Measurements from ENCODE around the gene HMCN2.

DNA sequence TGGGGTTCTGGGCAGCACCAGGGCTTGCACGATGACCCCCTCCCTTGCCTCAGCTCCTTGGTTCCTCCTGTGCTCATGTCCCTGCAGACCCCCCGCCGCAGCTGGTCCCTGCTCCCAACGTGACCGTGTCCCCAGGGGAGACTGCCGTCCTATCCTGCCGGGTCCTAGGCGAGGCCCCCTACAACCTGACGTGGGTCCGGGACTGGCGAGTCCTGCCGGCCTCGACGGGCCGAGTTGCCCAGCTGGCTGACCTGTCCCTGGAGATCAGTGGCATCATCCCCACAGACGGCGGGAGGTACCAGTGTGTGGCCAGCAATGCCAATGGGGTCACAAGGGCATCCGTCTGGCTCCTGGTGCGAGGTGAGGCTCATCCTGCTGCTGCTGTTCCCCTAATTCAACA lies 39.1 kb downstream of the HMCN2 start:
- TF ChIP-seq, protein P1, sequence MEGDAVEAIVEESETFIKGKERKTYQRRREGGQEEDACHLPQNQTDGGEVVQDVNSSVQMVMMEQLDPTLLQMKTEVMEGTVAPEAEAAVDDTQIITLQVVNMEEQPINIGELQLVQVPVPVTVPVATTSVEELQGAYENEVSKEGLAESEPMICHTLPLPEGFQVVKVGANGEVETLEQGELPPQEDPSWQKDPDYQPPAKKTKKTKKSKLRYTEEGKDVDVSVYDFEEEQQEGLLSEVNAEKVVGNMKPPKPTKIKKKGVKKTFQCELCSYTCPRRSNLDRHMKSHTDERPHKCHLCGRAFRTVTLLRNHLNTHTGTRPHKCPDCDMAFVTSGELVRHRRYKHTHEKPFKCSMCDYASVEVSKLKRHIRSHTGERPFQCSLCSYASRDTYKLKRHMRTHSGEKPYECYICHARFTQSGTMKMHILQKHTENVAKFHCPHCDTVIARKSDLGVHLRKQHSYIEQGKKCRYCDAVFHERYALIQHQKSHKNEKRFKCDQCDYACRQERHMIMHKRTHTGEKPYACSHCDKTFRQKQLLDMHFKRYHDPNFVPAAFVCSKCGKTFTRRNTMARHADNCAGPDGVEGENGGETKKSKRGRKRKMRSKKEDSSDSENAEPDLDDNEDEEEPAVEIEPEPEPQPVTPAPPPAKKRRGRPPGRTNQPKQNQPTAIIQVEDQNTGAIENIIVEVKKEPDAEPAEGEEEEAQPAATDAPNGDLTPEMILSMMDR (IDR thresholded peaks at IDR 0.05; ENCODE audit: poor library complexity): no peak
- TF ChIP-seq EZH2 (IDR thresholded peaks at IDR 0.05; ENCODE audit: borderline replicate concordance) (no peak), EZH2phosphoT487 (IDR thresholded peaks at IDR 0.05; ENCODE audit: low read depth, severe bottlenecking, unreplicated experiment) (no peak)

All from hepatocyte (in vitro differentiated cells).